DND-41 (cell line): ENCODE measurements around the gene GOLPH3.

Experiments
- ATAC-seq: fragments of 200-7000 bp; cut with Tn5 transposase; 3 replicates; pipeline ENCODE4 v1.9.1; 2021; ENCODE audit warnings: low read depth; ENCODE audit not compliant: insufficient read depth
- DNase-seq: peaks from one replicate; pipeline ENCODE4 v3.0.0-alpha.2; 2020
- H2AFZ ChIP-seq: 2 replicates; pipeline ENCODE4 v1.6.0; 2012; ENCODE audit warnings: low read depth, low read length
- H3K27ac ChIP-seq: 2 replicates; pipeline ENCODE4 v1.5.1; 2012; ENCODE audit warnings: low read length, inconsistent platforms
- H3K27me3 ChIP-seq: fragments of 200-600 bp; sonication (generic); 2 replicates; pipeline ENCODE4 v1.6.0; 2012; ENCODE audit warnings: low read length, mild to moderate bottlenecking, inconsistent platforms; ENCODE audit not compliant: insufficient read depth, poor library complexity
- H3K36me3 ChIP-seq: 2 replicates; pipeline ENCODE4 v1.5.1; 2012; ENCODE audit warnings: low read length, inconsistent platforms; ENCODE audit not compliant: insufficient read depth
- H3K4me1 ChIP-seq: 2 replicates; pipeline ENCODE4 v1.5.1; 2012; ENCODE audit warnings: mild to moderate bottlenecking, low read length; ENCODE audit not compliant: insufficient read depth
- H3K4me2 ChIP-seq: 2 replicates; pipeline ENCODE4 v1.6.0; 2012; ENCODE audit warnings: mild to moderate bottlenecking, moderate library complexity, low read length, inconsistent platforms; ENCODE audit not compliant: insufficient read depth
- H3K4me3 ChIP-seq, 2 experiments: fragments of 200-600 bp in 1 of 2; shearing (Covaris generic) in 1 of 2; 2 replicates each; pipeline ENCODE4 v1.5.1; 2012 to 2016; ENCODE audit warnings: inconsistent platforms in 2 of 2, low read length in 2 of 2, mild to moderate bottlenecking in 2 of 2, low read depth in 1 of 2, moderate library complexity in 1 of 2
- H3K79me2 ChIP-seq: 2 replicates; pipeline ENCODE4 v1.6.0; 2012; ENCODE audit warnings: low read length, inconsistent platforms; ENCODE audit not compliant: insufficient read depth
- H3K9ac ChIP-seq: 2 replicates; pipeline ENCODE4 v1.6.0; 2012; ENCODE audit warnings: low read depth, mild to moderate bottlenecking, inconsistent platforms, low read length, moderate library complexity
- H3K9me3 ChIP-seq: 2 replicates; pipeline ENCODE4 v1.5.1; 2012; ENCODE audit warnings: low read length, moderate library complexity, mild to moderate bottlenecking, inconsistent platforms; ENCODE audit not compliant: insufficient read depth, severe bottlenecking
- H4K20me1 ChIP-seq: 2 replicates; pipeline ENCODE4 v1.6.0; 2012; ENCODE audit warnings: low read length; ENCODE audit not compliant: insufficient read depth
- CTCF ChIP-seq: IDR thresholded peaks from 2 replicates; pipeline ENCODE4 v1.5.1; 2012; ENCODE audit warnings: borderline replicate concordance, low read length, moderate library complexity, mild to moderate bottlenecking; ENCODE audit not compliant: poor library complexity, severe bottlenecking; ENCODE audit errors: extremely low read depth
- EZH2 ChIP-seq: IDR thresholded peaks from 3 replicates; pipeline ENCODE4 v1.6.1; 2012; ENCODE audit warnings: borderline replicate concordance, low read depth, mild to moderate bottlenecking, moderate library complexity, low read length, inconsistent platforms; ENCODE audit not compliant: severe bottlenecking

GOLPH3 gene

GRCh38 chr5:32153723-32154122 lies 20.4 kb downstream of the GOLPH3 start:
- TF ChIP-seq EZH2 (no peak), CTCF (no peak)
- Histone ChIP-seq H3K27me3 (no peaks in the 10 kb centered on the region), H2AFZ (no peak overlapping the region), H3K36me3 (peaks cover 50% of the 10 kb centered on the region), H3K9me3 (no peaks in the 10 kb centered on the region), H3K4me3 (no peak overlapping the region), H4K20me1 (peaks cover 71% of the 10 kb centered on the region), H3K4me2 (no peak overlapping the region), H3K9ac (no peak overlapping the region), H3K79me2 (peaks cover 98% of the 10 kb centered on the region), H3K4me1 (no peaks in the 10 kb centered on the region), H3K27ac (no peak overlapping the region)
- ATAC-seq (no peak), DNase-seq (no peak)

- H3K4me2 ChIP-seq: no peak overlapping the region
These were observed 22.9 kb downstream of the GOLPH3 start for GRCh38 chr5:32151198-32151597.

GRCh38 chr5:32150366-32150765 lies 23.8 kb downstream of the GOLPH3 start:
- peaks cover 57% of the 10 kb centered on the region for H4K20me1 ChIP-seq
- no peak for DNase-seq
- H2AFZ ChIP-seq: no peak overlapping the region
- no peak overlapping the region for H3K4me2 ChIP-seq
- no peak for TF ChIP-seq CTCF
- no peak for TF ChIP-seq EZH2
- peaks cover 100% of the 10 kb centered on the region for H3K79me2 ChIP-seq
- peaks cover 31% of the 10 kb centered on the region for H3K36me3 ChIP-seq
- H3K9ac ChIP-seq: no peak overlapping the region
- no peaks in the 10 kb centered on the region for H3K9me3 ChIP-seq
- H3K27ac ChIP-seq: no peak overlapping the region
- H3K4me3 ChIP-seq: no peak overlapping the region
- ATAC-seq: no peak
- no peaks in the 10 kb centered on the region for H3K4me1 ChIP-seq
- H3K27me3 ChIP-seq: no peaks in the 10 kb centered on the region

More at GRCh38 chr5:32151198-32151597, 22.9 kb downstream of the GOLPH3 start:
- peaks cover 34% of the 10 kb centered on the region for H3K36me3 ChIP-seq
- TF ChIP-seq CTCF (no peak), EZH2 (no peak)
- H3K9ac ChIP-seq: no peak overlapping the region
- no peaks in the 10 kb centered on the region for H3K4me1 ChIP-seq
- no peak for DNase-seq
- no peaks in the 10 kb centered on the region for H3K9me3 ChIP-seq
- H3K4me3 ChIP-seq: no peak overlapping the region
- H3K79me2 ChIP-seq: peaks cover 100% of the 10 kb centered on the region
- ATAC-seq: no peak
- H4K20me1 ChIP-seq: peaks cover 59% of the 10 kb centered on the region
- H2AFZ ChIP-seq: no peak overlapping the region
- H3K27me3 ChIP-seq: no peaks in the 10 kb centered on the region
- H3K27ac ChIP-seq: no peak overlapping the region

- no peaks in the 10 kb centered on the region for H3K9me3 ChIP-seq
- peaks cover 38% of the 10 kb centered on the region for H3K36me3 ChIP-seq
- H2AFZ ChIP-seq: no peak overlapping the region
- H3K27ac ChIP-seq: no peak overlapping the region
- ATAC-seq (no peak), DNase-seq (no peak)
- H3K4me3 ChIP-seq: no peak overlapping the region
- no peaks in the 10 kb centered on the region for H3K4me1 ChIP-seq
- H3K27me3 ChIP-seq: no peaks in the 10 kb centered on the region
- H3K9ac ChIP-seq: no peak overlapping the region
- no peak overlapping the region for H3K4me2 ChIP-seq
- TF ChIP-seq EZH2: no peak
- no peak for TF ChIP-seq CTCF
- H3K79me2 ChIP-seq: peaks cover 97% of the 10 kb centered on the region
- peaks cover 52% of the 10 kb centered on the region for H4K20me1 ChIP-seq
These were observed 26.2 kb downstream of the GOLPH3 start for GRCh38 chr5:32147959-32148358.
